MM.1S (cell line): ENCODE results near the gene GREB1.

Experiments
- DNase-seq: peaks from one replicate; pipeline ENCODE4 v3.0.0-alpha.2; 2015
- H2AFZ ChIP-seq: fragments of 300-600 bp; sonication (generic); 2 replicates; pipeline ENCODE4 v1.6.0; 2016; ENCODE audit warnings: antibody characterized with exemption, low read length
- H3F3A ChIP-seq: fragments of 300-600 bp; sonication (generic); 2 replicates; pipeline ENCODE4 v1.6.1; 2016; ENCODE audit warnings: mild to moderate bottlenecking, antibody characterized with exemption, low read length, moderate library complexity, mixed read lengths; ENCODE audit not compliant: insufficient read depth
- H3K27ac ChIP-seq: fragments of 300-600 bp; sonication (generic); 2 replicates; pipeline ENCODE4 v1.5.1; 2016; ENCODE audit warnings: mild to moderate bottlenecking, low read length
- H3K27me3 ChIP-seq: fragments of 300-600 bp; sonication (generic); replicated peaks from 2 replicates; pipeline ENCODE4 v1.6.0; 2016; ENCODE audit warnings: low read length; ENCODE audit not compliant: insufficient read depth
- H3K36me3 ChIP-seq: fragments of 300-600 bp; sonication (generic); replicated peaks from 2 replicates; pipeline ENCODE4 v1.6.1; 2016; ENCODE audit warnings: mild to moderate bottlenecking, low read length, mixed read lengths; ENCODE audit not compliant: insufficient read depth
- H3K4me1 ChIP-seq: fragments of 300-600 bp; sonication (generic); 2 replicates; pipeline ENCODE4 v1.6.1; 2016; ENCODE audit warnings: low read length, mixed read lengths
- H3K4me2 ChIP-seq: fragments of 300-600 bp; sonication (generic); 2 replicates; pipeline ENCODE4 v1.6.0; 2016; ENCODE audit warnings: low read depth, low read length
- H3K4me3 ChIP-seq: fragments of 300-600 bp; sonication (generic); 2 replicates; pipeline ENCODE4 v1.5.1; 2016; ENCODE audit warnings: low read length, mixed read lengths
- H3K79me2 ChIP-seq: fragments of 300-600 bp; sonication (generic); 2 replicates; pipeline ENCODE4 v1.6.1; 2016; ENCODE audit warnings: mixed run types, low read length, mixed read lengths
- H3K9ac ChIP-seq: fragments of 300-600 bp; sonication (generic); 2 replicates; pipeline ENCODE4 v1.6.1; 2016; ENCODE audit warnings: low read length, mixed read lengths
- H3K9me2 ChIP-seq: fragments of 300-600 bp; sonication (generic); replicated peaks from 2 replicates; pipeline ENCODE4 v1.6.1; 2016; ENCODE audit warnings: mild to moderate bottlenecking, low read length, mixed read lengths; ENCODE audit not compliant: insufficient read depth
- H3K9me3 ChIP-seq: fragments of 300-600 bp; sonication (generic); replicated peaks from 2 replicates; pipeline ENCODE4 v1.6.1; 2016; ENCODE audit warnings: mild to moderate bottlenecking, low read length, mixed read lengths; ENCODE audit not compliant: insufficient read depth
- H4K20me1 ChIP-seq: fragments of 300-600 bp; sonication (generic); 2 replicates; pipeline ENCODE4 v1.6.1; 2016; ENCODE audit warnings: mild to moderate bottlenecking, low read length, moderate library complexity, mixed read lengths; ENCODE audit not compliant: insufficient read depth
- EZH2 ChIP-seq: fragments of 300-600 bp; sonication (generic); optimal IDR thresholded peaks from 2 replicates; pipeline ENCODE3; 2017; ENCODE audit warnings: low read depth, mild to moderate bottlenecking, antibody characterized with exemption, low read length, mixed read lengths
- EZH2phosphoT487 ChIP-seq: fragments of 300-600 bp; sonication (generic); IDR thresholded peaks from 2 replicates; pipeline ENCODE4 v1.6.1; 2018; ENCODE audit warnings: antibody characterized with exemption, low read length
- TF ChIP-seq, protein P1 (sequence below): fragments of 300-600 bp; sonication (generic); IDR thresholded peaks from 2 replicates; pipeline ENCODE4 v1.5.1; 2016; ENCODE audit warnings: antibody characterized with exemption, low read length, mixed read lengths

GREB1 gene

DNA sequence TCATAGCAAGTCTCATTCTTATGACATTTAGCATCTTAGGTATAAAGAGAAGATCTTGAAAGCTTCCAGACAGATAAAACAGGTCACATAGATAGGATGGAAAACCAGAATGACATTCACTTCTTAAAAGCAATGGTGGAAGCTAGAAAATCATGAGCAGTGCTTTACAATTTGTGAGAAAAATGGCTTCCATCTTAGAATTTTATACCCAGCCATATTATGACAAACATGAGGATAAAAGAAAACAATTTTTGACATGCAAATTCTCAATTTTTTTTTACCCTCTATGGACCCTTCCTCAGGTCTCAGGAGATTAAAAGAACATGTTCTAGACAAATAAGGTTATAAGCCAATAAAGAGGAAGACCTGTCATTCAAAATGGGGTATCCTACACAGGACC, 129.0 kb downstream of the GREB1 start:
- H2AFZ ChIP-seq, result no peak overlapping the region
- H3K36me3 ChIP-seq, result no peaks in the 10 kb centered on the region
- no peaks in the 10 kb centered on the region for H3K4me1 ChIP-seq
- H3K9me2 ChIP-seq, result no peaks in the 10 kb centered on the region
- H3K4me2 ChIP-seq, result no peak overlapping the region
- no peak overlapping the region for H3K9ac ChIP-seq
- H4K20me1 ChIP-seq, result no peaks in the 10 kb centered on the region
- no peaks in the 10 kb centered on the region for H3F3A ChIP-seq
- no peaks in the 10 kb centered on the region for H3K79me2 ChIP-seq
- DNase-seq, result no peak
- H3K4me3 ChIP-seq, result no peak overlapping the region
- no peaks in the 10 kb centered on the region for H3K9me3 ChIP-seq
- H3K27ac ChIP-seq, result no peak overlapping the region
- H3K27me3 ChIP-seq, result 0 out of 2 replicates have a peak, but pooled peaks cover 4% of the 10 kb centered on the region
- TF ChIP-seq, protein P1, sequence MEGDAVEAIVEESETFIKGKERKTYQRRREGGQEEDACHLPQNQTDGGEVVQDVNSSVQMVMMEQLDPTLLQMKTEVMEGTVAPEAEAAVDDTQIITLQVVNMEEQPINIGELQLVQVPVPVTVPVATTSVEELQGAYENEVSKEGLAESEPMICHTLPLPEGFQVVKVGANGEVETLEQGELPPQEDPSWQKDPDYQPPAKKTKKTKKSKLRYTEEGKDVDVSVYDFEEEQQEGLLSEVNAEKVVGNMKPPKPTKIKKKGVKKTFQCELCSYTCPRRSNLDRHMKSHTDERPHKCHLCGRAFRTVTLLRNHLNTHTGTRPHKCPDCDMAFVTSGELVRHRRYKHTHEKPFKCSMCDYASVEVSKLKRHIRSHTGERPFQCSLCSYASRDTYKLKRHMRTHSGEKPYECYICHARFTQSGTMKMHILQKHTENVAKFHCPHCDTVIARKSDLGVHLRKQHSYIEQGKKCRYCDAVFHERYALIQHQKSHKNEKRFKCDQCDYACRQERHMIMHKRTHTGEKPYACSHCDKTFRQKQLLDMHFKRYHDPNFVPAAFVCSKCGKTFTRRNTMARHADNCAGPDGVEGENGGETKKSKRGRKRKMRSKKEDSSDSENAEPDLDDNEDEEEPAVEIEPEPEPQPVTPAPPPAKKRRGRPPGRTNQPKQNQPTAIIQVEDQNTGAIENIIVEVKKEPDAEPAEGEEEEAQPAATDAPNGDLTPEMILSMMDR, result no peak
- TF ChIP-seq EZH2, result no peak
- no peak for TF ChIP-seq EZH2phosphoT487

- H2AFZ ChIP-seq, result no peak overlapping the region
Observed at GRCh38 chr2:11663427-11663826, 129.6 kb downstream of the GREB1 start.

GRCh38 chr2:11665028-11665427, 131.2 kb downstream of the GREB1 start:
- no peaks in the 10 kb centered on the region for H3K9me2 ChIP-seq
- no peaks in the 10 kb centered on the region for H3F3A ChIP-seq
- no peak overlapping the region for H3K4me2 ChIP-seq
- no peaks in the 10 kb centered on the region for H3K4me1 ChIP-seq
- no peak overlapping the region for H3K9ac ChIP-seq
- TF ChIP-seq, protein P1, result no peak
- TF ChIP-seq EZH2 (no peak), EZH2phosphoT487 (no peak)
- H4K20me1 ChIP-seq, result no peaks in the 10 kb centered on the region
- no peaks in the 10 kb centered on the region for H3K79me2 ChIP-seq
- DNase-seq, result no peak
- H3K36me3 ChIP-seq, result no peaks in the 10 kb centered on the region
- H3K27ac ChIP-seq, result no peak overlapping the region
- no peak overlapping the region for H2AFZ ChIP-seq
- 0 out of 2 replicates have a peak, but pooled peaks cover 2% of the 10 kb centered on the region for H3K27me3 ChIP-seq
- no peak overlapping the region for H3K4me3 ChIP-seq
- no peaks in the 10 kb centered on the region for H3K9me3 ChIP-seq

More at GRCh38 chr2:11663427-11663826, 129.6 kb downstream of the GREB1 start:
- H3K4me2 ChIP-seq, result no peak overlapping the region
- H3K9ac ChIP-seq, result no peak overlapping the region
- H4K20me1 ChIP-seq, result no peaks in the 10 kb centered on the region
- TF ChIP-seq EZH2phosphoT487 (no peak), EZH2 (no peak)
- TF ChIP-seq, protein P1, result no peak
- no peaks in the 10 kb centered on the region for H3K79me2 ChIP-seq
- H3K9me2 ChIP-seq, result no peaks in the 10 kb centered on the region
- H3K27ac ChIP-seq, result no peak overlapping the region
- no peaks in the 10 kb centered on the region for H3F3A ChIP-seq
- H3K4me3 ChIP-seq, result no peak overlapping the region
- no peaks in the 10 kb centered on the region for H3K9me3 ChIP-seq
- no peak for DNase-seq
- no peaks in the 10 kb centered on the region for H3K36me3 ChIP-seq
- 0 out of 2 replicates have a peak, but pooled peaks cover 4% of the 10 kb centered on the region for H3K27me3 ChIP-seq
- no peaks in the 10 kb centered on the region for H3K4me1 ChIP-seq
